H9 (cell line): ENCODE results near the gene TENM3. TPM values are rescaled to one million over a fixed set of nuclear protein-coding genes. Genes with fewer than 3 reads are reported as not detected.

Source experiments
- DNase-seq: peaks from one replicate; pipeline ENCODE4 v3.0.0-alpha.2; 2017
- H2AFZ ChIP-seq: one replicate; pipeline ENCODE4 v1.6.1; 2013; ENCODE audit warnings: mild to moderate bottlenecking, low read length, control low read depth, moderate library complexity
- H2AK5ac ChIP-seq: 2 replicates; pipeline ENCODE4 v1.6.1; 2013; ENCODE audit warnings: low read length, control low read depth, mixed read lengths; ENCODE audit not compliant: insufficient read length
- H2BK120ac ChIP-seq: one replicate; pipeline ENCODE4 v1.6.1; 2013; ENCODE audit warnings: low read depth, mild to moderate bottlenecking, low read length, control low read depth, inconsistent platforms; ENCODE audit not compliant: poor library complexity, severe bottlenecking
- H2BK12ac ChIP-seq: 2 replicates; pipeline ENCODE4 v1.6.1; 2013; ENCODE audit warnings: low read length, control low read depth, mixed read lengths, low read depth; ENCODE audit not compliant: insufficient read length
- H2BK15ac ChIP-seq: 2 replicates; pipeline ENCODE4 v1.6.1; 2013; ENCODE audit warnings: low read depth, low read length, control low read depth
- H2BK20ac ChIP-seq: one replicate; pipeline ENCODE4 v1.6.1; 2013; ENCODE audit warnings: low read depth, mild to moderate bottlenecking, low read length, control low read depth, inconsistent platforms; ENCODE audit not compliant: poor library complexity, severe bottlenecking
- H2BK5ac ChIP-seq: 2 replicates; pipeline ENCODE4 v1.6.1; 2013; ENCODE audit warnings: low read length, control low read depth, mixed read lengths; ENCODE audit not compliant: insufficient read length
- H3K14ac ChIP-seq: 2 replicates; pipeline ENCODE4 v1.6.1; 2013; ENCODE audit warnings: low read length, control low read depth; ENCODE audit not compliant: insufficient read depth
- H3K18ac ChIP-seq: 2 replicates; pipeline ENCODE4 v1.6.1; 2013; ENCODE audit warnings: low read depth, mild to moderate bottlenecking, mixed read lengths, low read length, control low read depth; ENCODE audit not compliant: insufficient read length
- H3K23ac ChIP-seq: 2 replicates; pipeline ENCODE4 v1.6.1; 2013; ENCODE audit warnings: low read length, control low read depth, mixed read lengths, low read depth; ENCODE audit not compliant: insufficient read length
- H3K23me2 ChIP-seq: 2 replicates; pipeline ENCODE4 v1.6.1; 2013; ENCODE audit warnings: low read depth, mild to moderate bottlenecking, mixed read lengths, low read length, control low read depth; ENCODE audit not compliant: insufficient read length, poor library complexity, severe bottlenecking
- H3K27ac ChIP-seq: 2 replicates; pipeline ENCODE4 v1.5.1; 2013; ENCODE audit warnings: low read length, control low read depth, mixed read lengths, low read depth; ENCODE audit not compliant: insufficient read length
- H3K27me3 ChIP-seq: 2 replicates; pipeline ENCODE4 v1.6.1; 2013; ENCODE audit warnings: low read length, control low read depth, inconsistent platforms; ENCODE audit not compliant: insufficient read depth
- H3K4ac ChIP-seq: 2 replicates; pipeline ENCODE4 v1.6.1; 2013; ENCODE audit warnings: low read depth, mild to moderate bottlenecking, control low read depth, inconsistent platforms, low read length, moderate library complexity
- H3K4me1 ChIP-seq: 2 replicates; pipeline ENCODE4 v1.6.1; 2013; ENCODE audit warnings: low read length, control low read depth, inconsistent platforms; ENCODE audit not compliant: insufficient read depth
- H3K4me2 ChIP-seq: 2 replicates; pipeline ENCODE4 v1.6.1; 2013; ENCODE audit warnings: low read length, control low read depth, mixed read lengths; ENCODE audit not compliant: insufficient read length, insufficient read depth
- H3K56ac ChIP-seq: 2 replicates; pipeline ENCODE4 v1.6.1; 2013; ENCODE audit warnings: low read depth, mild to moderate bottlenecking, mixed read lengths, low read length, control low read depth; ENCODE audit not compliant: insufficient read length
- H3K79me1 ChIP-seq: 2 replicates; pipeline ENCODE4 v1.6.1; 2013; ENCODE audit warnings: low read depth, mild to moderate bottlenecking, moderate library complexity, low read length, control low read depth, inconsistent platforms; ENCODE audit not compliant: insufficient read depth, poor library complexity, severe bottlenecking
- H3K79me2 ChIP-seq: 2 replicates; pipeline ENCODE4 v1.6.1; 2013; ENCODE audit warnings: low read length, control low read depth, inconsistent platforms; ENCODE audit not compliant: insufficient read depth
- H3K9ac ChIP-seq: 2 replicates; pipeline ENCODE4 v1.6.1; 2013; ENCODE audit warnings: low read length, control low read depth, mixed read lengths; ENCODE audit not compliant: insufficient read length; ENCODE audit errors: extremely low read depth
- H3K9me3 ChIP-seq: one replicate; pipeline ENCODE4 v1.6.1; 2013; ENCODE audit warnings: low read depth, low read length, inconsistent platforms; ENCODE audit not compliant: control insufficient read depth
- H3T11ph ChIP-seq: one replicate; pipeline ENCODE4 v1.6.1; 2013; ENCODE audit warnings: mild to moderate bottlenecking, low read length, control low read depth, inconsistent platforms
- H4K20me1 ChIP-seq: one replicate; pipeline ENCODE4 v1.6.1; 2013; ENCODE audit not compliant: control insufficient read depth, insufficient read length, insufficient read depth
- H4K5ac ChIP-seq: 2 replicates; pipeline ENCODE4 v1.6.1; 2013; ENCODE audit warnings: low read depth, mild to moderate bottlenecking, mixed read lengths, low read length, control low read depth; ENCODE audit not compliant: insufficient read length
- H4K8ac ChIP-seq: replicated peaks from 2 replicates; pipeline ENCODE4 v1.6.1; 2013; ENCODE audit warnings: low read length, control low read depth, mixed read lengths, low read depth; ENCODE audit not compliant: insufficient read length
- H4K91ac ChIP-seq: 2 replicates; pipeline ENCODE4 v1.6.1; 2013; ENCODE audit warnings: low read depth, mild to moderate bottlenecking, moderate library complexity, mixed read lengths, low read length, control low read depth; ENCODE audit not compliant: insufficient read length
- H3K27ac Mint-ChIP-seq, 3 experiments: 2 replicates in 2 of 3; 3 replicates in 1 of 3; pipeline ENCODE4 v1.8.0; 2020 to 2021; ENCODE audit warnings: mixed read lengths in 3 of 3, mild to moderate bottlenecking in 1 of 3, moderate library complexity in 1 of 3
- H3K27me3 Mint-ChIP-seq: 2 replicates; pipeline ENCODE4 v1.8.0; 2021; ENCODE audit warnings: low read depth, mild to moderate bottlenecking, moderate library complexity, mixed read lengths
- H3K36me3 Mint-ChIP-seq, 3 experiments: 2 replicates in 2 of 3; 3 replicates in 1 of 3; pipeline ENCODE4 v1.8.0; 2020 to 2021; ENCODE audit warnings: low read depth in 3 of 3, mixed read lengths in 3 of 3; ENCODE audit not compliant: insufficient read depth in 1 of 3
- H3K4me1 Mint-ChIP-seq, 2 experiments: 2 replicates each; pipeline ENCODE4 v1.8.0; 2020; ENCODE audit warnings: mixed read lengths in 2 of 2
- H3K4me3 Mint-ChIP-seq, 2 experiments: 2 replicates in 1 of 2; 3 replicates in 1 of 2; pipeline ENCODE4 v1.8.0; 2020 to 2021; ENCODE audit warnings: mild to moderate bottlenecking in 2 of 2, mixed read lengths in 2 of 2, moderate library complexity in 1 of 2
- H3K9me3 Mint-ChIP-seq, 2 experiments: 2 replicates in 1 of 2; 3 replicates in 1 of 2; pipeline ENCODE4 v1.8.0; 2020; ENCODE audit warnings: mild to moderate bottlenecking in 2 of 2, mixed read lengths in 2 of 2, moderate library complexity in 1 of 2
- total RNA-seq: library from RNA; stranded (reverse); gene quantifications from 2 replicates; pipeline ENCODE4 v1.2.1, GENCODE V29; 2021
- TF ChIP-seq, protein P1 (sequence below): fragments of 200-600 bp; sonication (generic); conservative IDR thresholded peaks from 3 replicates; pipeline ENCODE4 v1.8.0; 2021; ENCODE audit warnings: antibody characterized with exemption, mild to moderate bottlenecking

Gene TENM3
- total RNA-seq, 1 experiment from 2014 or later = 49.6 TPM

DNA sequence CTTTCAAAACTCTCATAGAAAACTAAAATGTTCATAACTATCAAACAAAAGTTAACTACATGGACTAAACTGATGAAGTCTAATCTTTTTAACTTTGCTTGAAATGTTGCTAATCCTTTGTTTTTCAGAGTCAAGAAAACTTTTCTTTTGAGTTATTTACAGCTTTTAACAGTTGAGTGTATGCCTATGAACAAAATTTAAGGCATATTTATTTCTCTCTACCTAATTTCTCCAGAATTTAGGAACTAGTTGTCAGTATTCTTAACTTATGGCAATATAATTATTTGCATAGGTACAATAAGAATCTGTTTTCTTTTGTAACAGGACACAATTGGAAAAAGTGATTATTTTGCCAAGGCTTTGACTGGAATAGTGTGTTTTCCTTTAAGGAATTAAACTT is 23.8 kb downstream of the TENM3 start:
- Histone ChIP-seq H4K91ac (no peak overlapping the region), H4K20me1 (no peaks in the 10 kb centered on the region), H3T11ph (no peak overlapping the region), H4K5ac (no peak overlapping the region), H2AFZ (no peak overlapping the region), H3K79me1 (no peaks in the 10 kb centered on the region), H2BK12ac (no peak overlapping the region), H3K79me2 (no peaks in the 10 kb centered on the region; the same call in 1 of the 2 replicates), H3K56ac (no peak overlapping the region), H3K14ac (no peak overlapping the region), H3K18ac (no peak overlapping the region), H3K9ac (no peak overlapping the region), H3K4me1 (no peaks in the 10 kb centered on the region), H2AK5ac (no peak overlapping the region), H3K9me3 (no peaks in the 10 kb centered on the region), H2BK5ac (no peak overlapping the region), H3K23me2 (no peaks in the 10 kb centered on the region), H2BK15ac (no peak overlapping the region), H2BK120ac (no peak overlapping the region), H3K27ac (no peak overlapping the region), H2BK20ac (no peak overlapping the region), H3K4me2 (no peak overlapping the region), H3K27me3 (no peaks in the 10 kb centered on the region), H3K4ac (no peak overlapping the region), H4K8ac (no peak overlapping the region), H3K23ac (no peak overlapping the region)
- H3K4me1 Mint-ChIP-seq = peaks cover 39 to 53% of the 10 kb centered on the region in 2 experiments
- H3K9me3 Mint-ChIP-seq = peaks cover 7 to 11% of the 10 kb centered on the region in 2 experiments; a peak in 4 of 5 replicates
- TF ChIP-seq, protein P1, sequence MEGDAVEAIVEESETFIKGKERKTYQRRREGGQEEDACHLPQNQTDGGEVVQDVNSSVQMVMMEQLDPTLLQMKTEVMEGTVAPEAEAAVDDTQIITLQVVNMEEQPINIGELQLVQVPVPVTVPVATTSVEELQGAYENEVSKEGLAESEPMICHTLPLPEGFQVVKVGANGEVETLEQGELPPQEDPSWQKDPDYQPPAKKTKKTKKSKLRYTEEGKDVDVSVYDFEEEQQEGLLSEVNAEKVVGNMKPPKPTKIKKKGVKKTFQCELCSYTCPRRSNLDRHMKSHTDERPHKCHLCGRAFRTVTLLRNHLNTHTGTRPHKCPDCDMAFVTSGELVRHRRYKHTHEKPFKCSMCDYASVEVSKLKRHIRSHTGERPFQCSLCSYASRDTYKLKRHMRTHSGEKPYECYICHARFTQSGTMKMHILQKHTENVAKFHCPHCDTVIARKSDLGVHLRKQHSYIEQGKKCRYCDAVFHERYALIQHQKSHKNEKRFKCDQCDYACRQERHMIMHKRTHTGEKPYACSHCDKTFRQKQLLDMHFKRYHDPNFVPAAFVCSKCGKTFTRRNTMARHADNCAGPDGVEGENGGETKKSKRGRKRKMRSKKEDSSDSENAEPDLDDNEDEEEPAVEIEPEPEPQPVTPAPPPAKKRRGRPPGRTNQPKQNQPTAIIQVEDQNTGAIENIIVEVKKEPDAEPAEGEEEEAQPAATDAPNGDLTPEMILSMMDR = no peak
- DNase-seq = no peak
- H3K27me3 Mint-ChIP-seq = no peaks in the 10 kb centered on the region
- H3K27ac Mint-ChIP-seq = no peak overlapping the region
- H3K36me3 Mint-ChIP-seq = peaks cover 19 to 34% (median 31%) of the 10 kb centered on the region in 3 experiments
- H3K4me3 Mint-ChIP-seq = no peak overlapping the region
